HG03196 (cell line): ENCODE results near the gene ZNF248.
"Not testable (repeated sequence)": the region's sequence is repeated elsewhere in the genome, so short reads cannot be mapped to it uniquely, and the experiment has no call there.

Source experiments
- ATAC-seq: cut with Tn5 transposase; IDR thresholded peaks from one replicate; pipeline ENCODE4 v1.9.1; 2021; ENCODE audit not compliant: unreplicated experiment

Gene ZNF248

GRCh38 chr10:37748170-37748569 is 109.2 kb downstream of the ZNF248 start:
- no peak for ATAC-seq

- no peak for ATAC-seq
These were observed 110.3 kb downstream of the ZNF248 start for GRCh38 chr10:37747081-37747480.

GRCh38 chr10:37741831-37742230 is 115.6 kb downstream of the ZNF248 start:
- no peak for ATAC-seq

GRCh38 chr10:37739181-37739580 is 118.2 kb downstream of the ZNF248 start:
- ATAC-seq: no peak

GRCh38 chr10:37738241-37738640 is 119.2 kb downstream of the ZNF248 start:
- ATAC-seq: not testable (repeated sequence)

GRCh38 chr10:37737336-37737735 is 120.1 kb downstream of the ZNF248 start:
- ATAC-seq: no peak

- ATAC-seq: no peak
These were observed 121.3 kb downstream of the ZNF248 start for GRCh38 chr10:37736120-37736519.

GRCh38 chr10:37734971-37735370 is 122.4 kb downstream of the ZNF248 start:
- no peak for ATAC-seq
